OCI-LY3 (cell line): ENCODE data around the gene ST6GALNAC5.

Source experiments
- H2AFZ ChIP-seq: fragments of 200-600, 300-600 bp; shearing (Covaris generic); 2 replicates; pipeline ENCODE4 v1.6.0; 2014; ENCODE audit warnings: antibody characterized with exemption, low read depth, low read length
- H3K27ac ChIP-seq: fragments of 200-600, 300-600 bp; sonication (generic); 2 replicates; pipeline ENCODE4 v1.5.1; 2014; ENCODE audit warnings: mild to moderate bottlenecking, low read length, moderate library complexity, mixed read lengths
- H3K27me3 ChIP-seq: fragments of 200-600, 300-600 bp; sonication (generic); 2 replicates; pipeline ENCODE4 v1.6.1; 2014; ENCODE audit warnings: low read depth, low read length, mixed read lengths
- H3K36me3 ChIP-seq: fragments of 200-600, 300-600 bp; sonication (generic); replicated peaks from 2 replicates; pipeline ENCODE3; 2014; ENCODE audit warnings: low read depth, low read length, mixed read lengths
- H3K4me1 ChIP-seq: fragments of 300-600, 200-600 bp; sonication (generic); 2 replicates; pipeline ENCODE4 v1.6.1; 2014; ENCODE audit warnings: low read length, mixed read lengths
- H3K4me2 ChIP-seq: fragments of 200-600, 300-600 bp; sonication (generic); 2 replicates; pipeline ENCODE4 v1.6.1; 2014; ENCODE audit warnings: low read length, mixed read lengths
- H3K4me3 ChIP-seq: fragments of 300-600, 200-600 bp; sonication (generic); 2 replicates; pipeline ENCODE4 v1.5.1; 2014; ENCODE audit warnings: antibody characterized with exemption, mild to moderate bottlenecking, low read length, moderate library complexity
- H3K79me2 ChIP-seq: fragments of 300-600, 200-600 bp; shearing (Covaris generic); 2 replicates; pipeline ENCODE4 v1.6.1; 2014; ENCODE audit warnings: mild to moderate bottlenecking, low read length, mixed read lengths
- H3K9ac ChIP-seq: fragments of 300-600, 200-600 bp; shearing (Covaris generic); 2 replicates; pipeline ENCODE4 v1.6.0; 2014; ENCODE audit warnings: mild to moderate bottlenecking, low read length, moderate library complexity
- H3K9me3 ChIP-seq: fragments of 200-600, 300-600 bp; shearing (Covaris generic); 2 replicates; pipeline ENCODE4 v1.6.1; 2014; ENCODE audit warnings: low read length, mixed read lengths; ENCODE audit not compliant: insufficient read depth
- H4K20me1 ChIP-seq: fragments of 200-600, 300-600 bp; sonication (generic); 2 replicates; pipeline ENCODE4 v1.6.1; 2016; ENCODE audit warnings: low read length, mixed read lengths; ENCODE audit not compliant: insufficient read depth
- EZH2phosphoT487 ChIP-seq: fragments of 200-600 bp; shearing (Covaris generic); IDR thresholded peaks from 2 replicates; pipeline ENCODE4 v1.6.1; 2018; ENCODE audit warnings: antibody characterized with exemption, mixed run types, low read depth
- TF ChIP-seq, protein P1 (sequence below): fragments of 200-600, 300-600 bp; sonication (generic); IDR thresholded peaks from 2 replicates; pipeline ENCODE4 v1.5.1; 2014; ENCODE audit warnings: antibody characterized with exemption, low read length, low read depth

The ST6GALNAC5 gene

DNA sequence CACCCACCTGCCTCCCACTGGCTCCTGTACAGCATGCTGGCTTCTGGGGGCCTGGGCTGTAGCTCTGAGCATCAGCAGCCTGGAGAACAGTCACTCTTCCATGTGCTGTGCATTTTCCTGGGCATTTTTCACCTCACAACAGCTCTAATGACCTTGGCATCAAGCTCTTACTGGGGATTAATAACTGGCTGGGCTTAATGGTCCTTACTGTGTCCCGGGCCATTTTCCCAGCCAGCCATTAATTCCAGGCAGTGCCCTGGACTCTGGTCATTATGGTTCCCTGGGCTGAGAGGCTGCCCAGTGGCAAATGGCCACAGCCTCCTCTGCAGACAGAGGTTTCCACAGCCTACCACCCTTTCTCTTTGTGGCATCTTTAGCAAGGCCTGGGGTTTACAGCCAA is 171.8 kb downstream of the ST6GALNAC5 start:
- Histone ChIP-seq H3K79me2 (no peaks in the 10 kb centered on the region), H3K9me3 (no peaks in the 10 kb centered on the region), H3K36me3 (no peaks in the 10 kb centered on the region), H3K9ac (no peak overlapping the region), H4K20me1 (no peaks in the 10 kb centered on the region), H2AFZ (no peak overlapping the region), H3K27me3 (no peaks in the 10 kb centered on the region), H3K4me1 (no peaks in the 10 kb centered on the region), H3K4me2 (no peak overlapping the region), H3K4me3 (no peak overlapping the region), H3K27ac (no peak overlapping the region)
- TF ChIP-seq, protein P1, sequence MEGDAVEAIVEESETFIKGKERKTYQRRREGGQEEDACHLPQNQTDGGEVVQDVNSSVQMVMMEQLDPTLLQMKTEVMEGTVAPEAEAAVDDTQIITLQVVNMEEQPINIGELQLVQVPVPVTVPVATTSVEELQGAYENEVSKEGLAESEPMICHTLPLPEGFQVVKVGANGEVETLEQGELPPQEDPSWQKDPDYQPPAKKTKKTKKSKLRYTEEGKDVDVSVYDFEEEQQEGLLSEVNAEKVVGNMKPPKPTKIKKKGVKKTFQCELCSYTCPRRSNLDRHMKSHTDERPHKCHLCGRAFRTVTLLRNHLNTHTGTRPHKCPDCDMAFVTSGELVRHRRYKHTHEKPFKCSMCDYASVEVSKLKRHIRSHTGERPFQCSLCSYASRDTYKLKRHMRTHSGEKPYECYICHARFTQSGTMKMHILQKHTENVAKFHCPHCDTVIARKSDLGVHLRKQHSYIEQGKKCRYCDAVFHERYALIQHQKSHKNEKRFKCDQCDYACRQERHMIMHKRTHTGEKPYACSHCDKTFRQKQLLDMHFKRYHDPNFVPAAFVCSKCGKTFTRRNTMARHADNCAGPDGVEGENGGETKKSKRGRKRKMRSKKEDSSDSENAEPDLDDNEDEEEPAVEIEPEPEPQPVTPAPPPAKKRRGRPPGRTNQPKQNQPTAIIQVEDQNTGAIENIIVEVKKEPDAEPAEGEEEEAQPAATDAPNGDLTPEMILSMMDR, result no peak
- no peak for TF ChIP-seq EZH2phosphoT487

DNA sequence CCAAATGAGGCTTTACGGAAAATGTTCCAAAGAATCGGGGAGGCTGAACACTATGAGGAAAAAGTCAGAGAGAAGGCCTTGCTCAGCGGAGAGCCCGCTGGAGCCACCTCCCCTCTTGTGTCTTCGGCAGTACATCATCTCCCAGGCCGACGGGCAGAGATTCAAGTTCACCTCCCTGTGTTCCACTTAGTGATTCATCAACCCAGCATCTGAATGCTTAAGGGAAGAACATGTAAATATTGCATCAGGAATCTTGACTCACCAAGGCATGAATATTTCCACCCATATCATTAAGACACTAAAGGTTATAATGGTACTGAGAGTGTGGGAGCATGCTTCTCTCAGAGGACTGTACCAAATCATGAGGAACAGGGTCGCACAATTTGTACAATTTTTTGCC is 172.5 kb downstream of the ST6GALNAC5 start:
- H3K4me3 ChIP-seq, result no peak overlapping the region
- no peaks in the 10 kb centered on the region for H3K36me3 ChIP-seq
- no peaks in the 10 kb centered on the region for H3K79me2 ChIP-seq
- H2AFZ ChIP-seq, result no peak overlapping the region
- H4K20me1 ChIP-seq, result no peaks in the 10 kb centered on the region
- no peaks in the 10 kb centered on the region for H3K4me1 ChIP-seq
- no peaks in the 10 kb centered on the region for H3K27me3 ChIP-seq
- H3K4me2 ChIP-seq, result no peak overlapping the region
- no peaks in the 10 kb centered on the region for H3K9me3 ChIP-seq
- no peak overlapping the region for H3K9ac ChIP-seq
- TF ChIP-seq EZH2phosphoT487, result no peak
- H3K27ac ChIP-seq, result no peak overlapping the region

DNA sequence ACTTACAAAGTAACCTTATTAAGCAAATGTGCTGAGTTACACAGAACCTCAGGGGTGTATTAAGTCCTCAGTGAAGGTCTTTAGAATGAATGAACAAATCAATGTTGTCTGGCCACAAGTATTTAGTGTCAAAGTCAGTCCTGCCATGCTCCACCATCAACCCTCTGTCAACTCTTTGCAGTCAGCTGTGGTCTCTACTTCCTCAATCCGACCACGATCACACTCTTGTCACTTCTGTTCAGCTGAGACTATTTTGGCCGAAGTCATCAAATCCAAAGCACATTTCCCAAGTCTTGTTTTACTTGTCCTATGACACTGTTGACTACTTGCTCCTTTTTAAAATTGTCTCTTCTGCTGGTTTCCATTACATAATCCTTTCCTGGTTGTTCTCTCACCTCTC is 173.5 kb downstream of the ST6GALNAC5 start:
- Histone ChIP-seq H3K9me3 (no peaks in the 10 kb centered on the region), H3K4me1 (no peaks in the 10 kb centered on the region), H3K4me3 (no peak overlapping the region), H3K4me2 (no peak overlapping the region), H3K36me3 (no peaks in the 10 kb centered on the region), H3K27me3 (no peaks in the 10 kb centered on the region), H2AFZ (no peak overlapping the region), H4K20me1 (no peaks in the 10 kb centered on the region), H3K79me2 (no peaks in the 10 kb centered on the region), H3K9ac (no peak overlapping the region), H3K27ac (no peak overlapping the region)
- TF ChIP-seq, protein P1, result no peak
- TF ChIP-seq EZH2phosphoT487, result no peak

DNA sequence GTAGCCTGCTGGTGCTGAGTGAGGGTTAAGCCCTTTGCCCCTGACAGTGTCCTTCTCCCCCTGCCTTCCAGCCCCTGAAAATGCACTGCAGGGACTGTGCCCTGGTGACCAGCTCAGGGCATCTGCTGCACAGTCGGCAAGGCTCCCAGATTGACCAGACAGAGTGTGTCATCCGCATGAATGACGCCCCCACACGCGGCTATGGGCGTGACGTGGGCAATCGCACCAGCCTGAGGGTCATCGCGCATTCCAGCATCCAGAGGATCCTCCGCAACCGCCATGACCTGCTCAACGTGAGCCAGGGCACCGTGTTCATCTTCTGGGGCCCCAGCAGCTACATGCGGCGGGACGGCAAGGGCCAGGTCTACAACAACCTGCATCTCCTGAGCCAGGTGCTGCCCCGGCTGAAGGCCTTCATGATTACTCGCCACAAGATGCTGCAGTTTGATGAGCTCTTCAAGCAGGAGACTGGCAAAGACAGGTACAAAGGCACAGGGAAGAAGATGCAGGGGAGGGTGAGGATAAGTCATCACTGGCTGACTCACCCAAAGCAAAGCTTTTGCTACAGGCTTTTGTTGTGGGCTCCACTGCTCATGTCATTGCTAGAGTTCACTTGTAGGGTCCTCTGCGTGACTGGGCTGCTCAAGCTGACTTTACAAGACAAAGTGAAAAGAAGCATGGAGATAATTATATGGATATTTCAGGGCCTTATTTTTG is 177.0 kb downstream of the ST6GALNAC5 start:
- Histone ChIP-seq H3K36me3 (no peaks in the 10 kb centered on the region), H4K20me1 (no peaks in the 10 kb centered on the region), H3K27ac (no peak overlapping the region), H3K4me1 (no peaks in the 10 kb centered on the region), H2AFZ (no peak overlapping the region), H3K9me3 (no peaks in the 10 kb centered on the region), H3K9ac (no peak overlapping the region), H3K4me2 (no peak overlapping the region), H3K27me3 (no peaks in the 10 kb centered on the region), H3K4me3 (no peak overlapping the region), H3K79me2 (no peaks in the 10 kb centered on the region)
- no peak for TF ChIP-seq EZH2phosphoT487
- TF ChIP-seq, protein P1, result no peak
